Peyer's patch (tissue), 4 donors: ENCODE data around the gene SPTAN1. TPM values are rescaled to one million over a fixed set of nuclear protein-coding genes. Genes with fewer than 3 reads are reported as not detected.
"Not testable (repeated sequence)": the region's sequence is repeated elsewhere in the genome, so short reads cannot be mapped to it uniquely, and the experiment has no call there.

Experiments used
- DNase-seq, 3 donors: peaks; one replicate each; pipeline ENCODE4 v3.0.0-alpha.2; 2017 to 2019
- H3K27ac ChIP-seq, 4 donors: fragments of 200-600 bp; sonication (generic); one replicate each; pipeline ENCODE4 v1.5.1; 2016 to 2019
- H3K27me3 ChIP-seq, 2 donors: fragments of 200-600 bp; sonication (generic); one replicate each; pipeline ENCODE4 v1.5.1; 2019
- H3K36me3 ChIP-seq, 3 donors: fragments of 200-600 bp; sonication (generic); one replicate each; pipeline ENCODE4 v1.5.1; 2016 to 2019
- H3K4me1 ChIP-seq, 4 donors: fragments of 200-600 bp; sonication (generic); one replicate each; pipeline ENCODE4 v1.5.1; 2016 to 2019
- H3K4me3 ChIP-seq, 4 donors: fragments of 200-600 bp; sonication (generic); 1 replicate in 3 of 4; 2 replicates in 1 of 4; pipeline ENCODE4 v1.5.1; 2016 to 2019; ENCODE audit warnings: mild to moderate bottlenecking in 1 of 4
- H3K9me3 ChIP-seq, 4 donors: fragments of 200-600 bp; sonication (generic); one replicate each; pipeline ENCODE4 v1.5.1; 2016 to 2019; ENCODE audit warnings: mild to moderate bottlenecking in 1 of 4
- CTCF ChIP-seq, 6 experiments: fragments of 450-650 bp in 4 of 6; fragments of 200-600 bp in 2 of 6; sonication (generic) in 1 of 6; IDR thresholded peaks; one replicate each; pipeline ENCODE4 v1.5.1; 2017 to 2019; ENCODE audit warnings: antibody characterized with exemption in 6 of 6, mild to moderate bottlenecking in 3 of 6, moderate library complexity in 1 of 6
- POLR2A ChIP-seq, 2 donors: fragments of 450-650 bp; IDR thresholded peaks; one replicate each; pipeline ENCODE4 v1.5.1; 2017; ENCODE audit warnings: antibody characterized with exemption in 2 of 2, mild to moderate bottlenecking in 2 of 2, moderate library complexity in 2 of 2
- total RNA-seq, 4 donors: library from RNA; depleted of rRNA; stranded (reverse); fragments of >200 nt; gene quantifications; one replicate each; pipeline ENCODE4 v1.1.0, GENCODE V29; 2016

Gene SPTAN1
- total RNA-seq, 4 donors from 2014 or later: 251 to 586 (median 269) TPM

- H3K36me3 ChIP-seq: peaks cover 0 to 100% (median 8%) of the 10 kb centered on the region in 3 donors
- no peak for TF ChIP-seq POLR2A (IDR thresholded peaks at IDR 0.05)
- TF ChIP-seq CTCF (IDR thresholded peaks at IDR 0.05): no peak
- no peak for DNase-seq
Measured at GRCh38 chr9:128579194-128579593, 26.8 kb downstream of the SPTAN1 start.

GRCh38 chr9:128580731-128581130, 28.3 kb downstream of the SPTAN1 start:
- H3K27me3 ChIP-seq: no peaks in the 10 kb centered on the region
- H3K27ac ChIP-seq: no peak overlapping the region
- TF ChIP-seq CTCF (IDR thresholded peaks at IDR 0.05) (no peak), POLR2A (IDR thresholded peaks at IDR 0.05) (no peak)
- H3K4me1 ChIP-seq: no peaks in the 10 kb centered on the region
- H3K4me3 ChIP-seq: no peak overlapping the region
- H3K36me3 ChIP-seq: peaks cover 0 to 100% (median 11%) of the 10 kb centered on the region in 3 donors
- no peak for DNase-seq
- no peaks in the 10 kb centered on the region for H3K9me3 ChIP-seq

More at GRCh38 chr9:128579194-128579593, 26.8 kb downstream of the SPTAN1 start:
- Histone ChIP-seq H3K27me3 (no peaks in the 10 kb centered on the region), H3K4me3 (no peak overlapping the region), H3K4me1 (no peaks in the 10 kb centered on the region), H3K27ac (no peak overlapping the region), H3K9me3 (no peaks in the 10 kb centered on the region)

GRCh38 chr9:128585155-128585554, 32.8 kb downstream of the SPTAN1 start:
- H3K4me1 ChIP-seq, H3K9me3 ChIP-seq, H3K27ac ChIP-seq, DNase-seq, H3K27me3 ChIP-seq, H3K4me3 ChIP-seq: not testable (repeated sequence)
- H3K36me3 ChIP-seq: peaks cover 0 to 100% (median 11%) of the 10 kb centered on the region in 3 donors

- H3K27ac ChIP-seq, H3K27me3 ChIP-seq, DNase-seq: not testable (repeated sequence)
Measured at GRCh38 chr9:128586934-128587333, 34.5 kb downstream of the SPTAN1 start.

GRCh38 chr9:128587453-128587852, 35.1 kb downstream of the SPTAN1 start:
- Histone ChIP-seq H3K27me3 (no peaks in the 10 kb centered on the region), H3K9me3 (no peaks in the 10 kb centered on the region), H3K4me1 (no peaks in the 10 kb centered on the region), H3K36me3 (peaks cover 0 to 98% (median 9%) of the 10 kb centered on the region in 3 donors), H3K27ac (no peak overlapping the region), H3K4me3 (no peak overlapping the region)
- TF ChIP-seq POLR2A (IDR thresholded peaks at IDR 0.05) (no peak), CTCF (IDR thresholded peaks at IDR 0.05) (no peak)
- no peak for DNase-seq

More at GRCh38 chr9:128586934-128587333, 34.5 kb downstream of the SPTAN1 start:
- not testable (repeated sequence) for H3K9me3 ChIP-seq, H3K4me3 ChIP-seq, H3K4me1 ChIP-seq
- H3K36me3 ChIP-seq: peaks cover 0 to 98% (median 10%) of the 10 kb centered on the region in 3 donors

- H3K27ac ChIP-seq: no peak overlapping the region
- no peak for TF ChIP-seq POLR2A (IDR thresholded peaks at IDR 0.05)
- TF ChIP-seq CTCF (IDR thresholded peaks at IDR 0.05): no peak
- no peak for DNase-seq
- no peaks in the 10 kb centered on the region for H3K27me3 ChIP-seq
- no peak overlapping the region for H3K4me3 ChIP-seq
- peaks cover 0 to 98% (median 4%) of the 10 kb centered on the region in 3 donors for H3K36me3 ChIP-seq
- no peaks in the 10 kb centered on the region for H3K9me3 ChIP-seq
- no peaks in the 10 kb centered on the region for H3K4me1 ChIP-seq
Measured at GRCh38 chr9:128588581-128589233, 36.3 kb downstream of the SPTAN1 start.
